Stimulated activated CD4-positive, alpha-beta T cell treated with anti-CD3 and anti-CD28 coated beads, Interleukin-12 subunit alpha, Interleukin-12 subunit beta, amount 100 ng/mL, for 4 hours (primary cell): Measurements from ENCODE around the gene WDTC1.
A peak's percentile ranks its signal among the peaks of the same experiment; 100 is the strongest.
"Not testable (repeated sequence)": the region's sequence is repeated elsewhere in the genome, so short reads cannot be mapped to it uniquely, and the experiment has no call there.

Experiments used
- DNase-seq: peaks from one replicate; pipeline ENCODE4 v3.0.0-alpha.2; 2020

WDTC1 gene

GRCh38 chr1:27255136-27255535 is 20.7 kb downstream of the WDTC1 start:
- no peak for DNase-seq

GRCh38 chr1:27257155-27257554 is 22.7 kb downstream of the WDTC1 start:
- no peak for DNase-seq

GRCh38 chr1:27258598-27258997 is 24.2 kb downstream of the WDTC1 start:
- DNase-seq = no peak

- no peak for DNase-seq
These were observed 32.7 kb downstream of the WDTC1 start for GRCh38 chr1:27267153-27267552.

- no peak for DNase-seq
These were observed 34.8 kb downstream of the WDTC1 start for GRCh38 chr1:27269276-27269675.

- no peak for DNase-seq
These were observed 39.8 kb downstream of the WDTC1 start for GRCh38 chr1:27274204-27274603.

- no peak for DNase-seq
These were observed 41.3 kb downstream of the WDTC1 start for GRCh38 chr1:27275696-27276095.

- DNase-seq = peak; percentile 89
These were observed 50.2 kb downstream of the WDTC1 start for GRCh38 chr1:27284425-27285273.

- no peak for DNase-seq
These were observed 50.8 kb downstream of the WDTC1 start for GRCh38 chr1:27285274-27285660.

GRCh38 chr1:27285821-27286220 is 51.4 kb downstream of the WDTC1 start:
- not testable (repeated sequence) for DNase-seq

GRCh38 chr1:27289125-27289524 is 54.7 kb downstream of the WDTC1 start:
- DNase-seq = not testable (repeated sequence)

- DNase-seq = no peak
These were observed 56.1 kb downstream of the WDTC1 start for GRCh38 chr1:27290581-27290980.

GRCh38 chr1:27292106-27292505 is 57.7 kb downstream of the WDTC1 start:
- DNase-seq = no peak

- no peak for DNase-seq
These were observed 59.5 kb downstream of the WDTC1 start for GRCh38 chr1:27293915-27294314.

- peak; percentile 76 for DNase-seq
These were observed 62.4 kb downstream of the WDTC1 start for GRCh38 chr1:27296773-27297291.

- DNase-seq = no peak
These were observed 63.5 kb downstream of the WDTC1 start for GRCh38 chr1:27297903-27298302.

GRCh38 chr1:27298632-27299384 is 64.4 kb downstream of the WDTC1 start:
- no peak for DNase-seq

GRCh38 chr1:27299385-27300271 is 65.2 kb downstream of the WDTC1 start:
- no peak for DNase-seq

GRCh38 chr1:27300341-27301051 is 66.1 kb downstream of the WDTC1 start:
- DNase-seq = peak; percentile 71

- no peak for DNase-seq
These were observed 66.6 kb downstream of the WDTC1 start for GRCh38 chr1:27301052-27301422.

- DNase-seq = no peak
These were observed 67.3 kb downstream of the WDTC1 start for GRCh38 chr1:27301582-27302199.

- DNase-seq = no peak
These were observed 68.2 kb downstream of the WDTC1 start for GRCh38 chr1:27302612-27303011.
